GM10266 (cell line): ENCODE measurements around the gene PSMA3.
A peak's percentile ranks its signal among the peaks of the same experiment; 100 is the strongest.

Source experiments
- DNase-seq: peaks from one replicate; pipeline ENCODE4 v3.0.0; 2012; ENCODE audit errors: extremely low spot score
- CTCF ChIP-seq: IDR thresholded peaks from 2 replicates; pipeline ENCODE4 v1.5.1; 2012; ENCODE audit warnings: mild to moderate bottlenecking, low read depth; ENCODE audit not compliant: control insufficient read depth, insufficient read depth; ENCODE audit errors: missing control alignments

Gene PSMA3

GRCh38 chr14:58299401-58300330 is 55.0 kb downstream of the PSMA3 start:
- peak; percentile 22 for DNase-seq
- TF ChIP-seq CTCF, result no peak

GRCh38 chr14:58301416-58301815 is 56.8 kb downstream of the PSMA3 start:
- no peak for DNase-seq
- no peak for TF ChIP-seq CTCF

- no peak for DNase-seq
- no peak for TF ChIP-seq CTCF
Observed at GRCh38 chr14:58305730-58306129, 61.1 kb downstream of the PSMA3 start.

- no peak for TF ChIP-seq CTCF
- no peak for DNase-seq
Observed at GRCh38 chr14:58307597-58308316, 63.1 kb downstream of the PSMA3 start.

- DNase-seq, result no peak
- TF ChIP-seq CTCF, result no peak
Observed at GRCh38 chr14:58309086-58309485, 64.4 kb downstream of the PSMA3 start.

GRCh38 chr14:58313699-58314098 is 69.1 kb downstream of the PSMA3 start:
- no peak for TF ChIP-seq CTCF
- DNase-seq, result no peak

GRCh38 chr14:58315606-58316005 is 71.0 kb downstream of the PSMA3 start:
- no peak for TF ChIP-seq CTCF

More at GRCh38 chr14:58315606-58316005, 71.0 kb downstream of the PSMA3 start:
- no peak for DNase-seq
